ENCODE results near the gene RDH16.
A peak's percentile ranks its signal among the peaks of the same experiment; 100 is the strongest.

The RDH16 gene

GRCh38 chr12:56957229-56958052, at the start of gene RDH16:
TSS of gene RDH16 (minus strand) at chr12:56957608. CDS start at chr12:56957462, 146 bp downstream.
- TF ChIP-seq CTCF (IDR thresholded peaks at IDR 0.05; ENCODE audit: unreplicated experiment in 3 of 3), result no peak
- H3K4me1 Mint-ChIP-seq, result no peaks in the 10 kb centered on the region

GRCh38 chr12:57006809-57007475, 49.5 kb upstream of the RDH16 start:
- Mint-ChIP-seq H3K36me3 (ENCODE audit: low read depth) (peaks cover 31% of the 10 kb centered on the region), H3K4me1 (peaks cover 46% of the 10 kb centered on the region), H3K27ac (peak overlapping the region; percentile 41 to 95 (median 85)), H3K4me3 (peak overlapping the region; percentile 90 to 97 (median 94)), H3K27me3 (ENCODE audit: low read depth) (peaks cover 4% of the 10 kb centered on the region), H3K9me3 (no peaks in the 10 kb centered on the region)
- TF ChIP-seq CTCF (IDR thresholded peaks at IDR 0.05; ENCODE audit: unreplicated experiment in 3 of 3), result peak in 2 of 3 experiments; percentile 1 to 18

More at GRCh38 chr12:56957229-56958052, at the start of gene RDH16:
- Mint-ChIP-seq H3K27ac (no peak within 1 kb of the TSS), H3K9me3 (peaks cover 24% of the 10 kb centered on the region), H3K36me3 (ENCODE audit: low read depth) (no peaks in the 10 kb centered on the region), H3K4me3 (no peak within 1 kb of the TSS), H3K27me3 (ENCODE audit: low read depth) (peaks cover 8% of the 10 kb centered on the region)

- peak within 1 kb of the TSS; percentile 94 to 97 (median 97) for H3K4me3 Mint-ChIP-seq
- peaks cover 53% of the 10 kb centered on the region for H3K4me1 Mint-ChIP-seq
- H3K36me3 Mint-ChIP-seq (ENCODE audit: low read depth), result peaks cover 37% of the 10 kb centered on the region
- peak; percentile 24 to 59 (median 52) for TF ChIP-seq CTCF (IDR thresholded peaks at IDR 0.05; ENCODE audit: unreplicated experiment in 3 of 3)
- no peaks in the 10 kb centered on the region for H3K9me3 Mint-ChIP-seq
- H3K27ac Mint-ChIP-seq, result peak within 1 kb of the TSS; percentile 85 to 95 (median 86)
- peaks cover 4% of the 10 kb centered on the region for H3K27me3 Mint-ChIP-seq (ENCODE audit: low read depth)
These were observed 48.8 kb upstream of the RDH16 start, which contains the start of gene ZBTB39 for GRCh38 chr12:57005980-57006808. TSS of gene ZBTB39 (minus strand) at chr12:57006546. CDS start at chr12:57004917, 1,629 bp downstream.

GRCh38 chr12:57004651-57005050, 47.2 kb upstream of the RDH16 start:
- Mint-ChIP-seq H3K36me3 (ENCODE audit: low read depth) (peaks cover 50% of the 10 kb centered on the region), H3K4me3 (peak overlapping the region; percentile 94 to 97 (median 95)), H3K27ac (no peak overlapping the region), H3K9me3 (no peaks in the 10 kb centered on the region), H3K4me1 (peaks cover 58% of the 10 kb centered on the region), H3K27me3 (ENCODE audit: low read depth) (peaks cover 4% of the 10 kb centered on the region)
- no peak for TF ChIP-seq CTCF (IDR thresholded peaks at IDR 0.05; ENCODE audit: unreplicated experiment in 3 of 3)

- peaks cover 58% of the 10 kb centered on the region for H3K36me3 Mint-ChIP-seq (ENCODE audit: low read depth)
- no peak for TF ChIP-seq CTCF (IDR thresholded peaks at IDR 0.05; ENCODE audit: unreplicated experiment in 3 of 3)
- H3K4me1 Mint-ChIP-seq, result peaks cover 53% of the 10 kb centered on the region
- peaks cover 4% of the 10 kb centered on the region for H3K27me3 Mint-ChIP-seq (ENCODE audit: low read depth)
- no peaks in the 10 kb centered on the region for H3K9me3 Mint-ChIP-seq
- peak overlapping the region; percentile 51 to 95 (median 56) for H3K4me3 Mint-ChIP-seq
- H3K27ac Mint-ChIP-seq, result no peak overlapping the region
These were observed 46.0 kb upstream of the RDH16 start for GRCh38 chr12:57003395-57003794.
